ELR (cell line): ENCODE results near the gene MAFF.
A peak's percentile ranks its signal among the peaks of the same experiment; 100 is the strongest.
"Not testable (repeated sequence)": the region's sequence is repeated elsewhere in the genome, so short reads cannot be mapped to it uniquely, and the experiment has no call there.

Experiments used
- DNase-seq: peaks from one replicate; pipeline ENCODE4 v3.0.0-alpha.2; 2015; ENCODE audit warnings: low read depth

The MAFF gene

GRCh38 chr22:38177571-38177925, 24.2 kb upstream of the MAFF start:
- DNase-seq, result not testable (repeated sequence)

DNA sequence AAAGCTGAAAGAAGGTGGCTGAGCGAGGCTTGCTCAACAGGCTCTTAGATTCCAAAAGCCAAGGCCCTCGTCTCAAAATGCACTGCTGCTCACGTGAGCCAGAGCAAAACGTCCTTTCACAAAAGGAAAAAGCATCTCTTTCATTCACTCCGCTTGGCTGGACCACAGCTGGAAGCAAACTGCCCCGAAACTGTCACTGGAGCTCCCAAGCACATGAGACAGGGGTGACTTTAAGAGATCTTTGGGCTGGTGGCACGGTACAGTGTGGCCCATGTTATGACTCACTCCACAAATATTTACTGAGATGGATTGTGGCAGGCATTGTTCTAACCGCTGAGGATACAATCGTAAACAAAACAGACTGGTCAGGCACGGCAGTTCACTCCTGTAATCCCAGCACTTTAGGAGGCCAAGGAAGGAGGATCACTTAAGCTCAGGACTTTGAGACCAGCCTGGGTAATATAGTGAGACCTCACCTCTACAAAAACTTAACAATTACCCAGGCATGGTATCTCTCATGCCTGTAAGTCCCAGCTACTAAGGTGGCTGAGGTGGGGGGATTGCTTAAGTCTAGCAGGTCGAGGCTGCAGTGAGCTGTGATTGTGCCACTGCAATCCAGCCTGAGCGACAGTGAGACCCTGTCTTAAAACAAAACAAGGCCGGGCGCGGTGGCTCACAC, 23.7 kb upstream of the MAFF start:
- DNase-seq, result peak; percentile 94

- not testable (repeated sequence) for DNase-seq
Measured at GRCh38 chr22:38178605-38178937, 23.2 kb upstream of the MAFF start.

DNA sequence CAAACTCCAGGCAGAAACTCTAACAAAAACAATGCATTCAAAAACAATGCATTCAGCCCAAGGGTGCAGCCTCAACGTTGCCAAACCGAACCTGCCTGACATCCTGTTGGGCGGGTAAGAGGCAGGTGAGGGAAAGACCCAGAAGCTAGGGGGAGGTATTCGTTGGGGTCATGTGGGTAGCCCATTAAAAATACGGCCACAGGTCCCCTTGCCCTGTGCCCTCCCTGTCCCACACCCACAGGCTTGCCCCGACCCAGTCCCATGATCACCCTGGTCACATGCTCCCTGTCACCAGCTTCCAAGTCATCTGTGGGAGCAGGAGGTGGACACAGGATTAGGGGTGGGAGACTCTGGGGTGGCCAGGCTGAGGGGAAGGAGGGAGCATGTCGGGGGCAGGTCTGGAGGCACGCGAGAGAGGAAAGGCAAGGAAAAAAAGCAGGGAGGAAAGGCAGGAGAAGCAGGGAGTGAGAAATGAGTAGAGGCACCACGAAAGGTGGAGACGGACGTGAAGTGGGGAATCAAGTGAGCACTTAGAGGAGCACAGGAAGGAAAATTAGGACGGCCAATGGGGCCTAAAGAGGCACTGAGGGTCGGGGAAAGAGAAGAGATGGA, 20.8 kb upstream of the MAFF start:
- DNase-seq, result peak; percentile 21

DNA sequence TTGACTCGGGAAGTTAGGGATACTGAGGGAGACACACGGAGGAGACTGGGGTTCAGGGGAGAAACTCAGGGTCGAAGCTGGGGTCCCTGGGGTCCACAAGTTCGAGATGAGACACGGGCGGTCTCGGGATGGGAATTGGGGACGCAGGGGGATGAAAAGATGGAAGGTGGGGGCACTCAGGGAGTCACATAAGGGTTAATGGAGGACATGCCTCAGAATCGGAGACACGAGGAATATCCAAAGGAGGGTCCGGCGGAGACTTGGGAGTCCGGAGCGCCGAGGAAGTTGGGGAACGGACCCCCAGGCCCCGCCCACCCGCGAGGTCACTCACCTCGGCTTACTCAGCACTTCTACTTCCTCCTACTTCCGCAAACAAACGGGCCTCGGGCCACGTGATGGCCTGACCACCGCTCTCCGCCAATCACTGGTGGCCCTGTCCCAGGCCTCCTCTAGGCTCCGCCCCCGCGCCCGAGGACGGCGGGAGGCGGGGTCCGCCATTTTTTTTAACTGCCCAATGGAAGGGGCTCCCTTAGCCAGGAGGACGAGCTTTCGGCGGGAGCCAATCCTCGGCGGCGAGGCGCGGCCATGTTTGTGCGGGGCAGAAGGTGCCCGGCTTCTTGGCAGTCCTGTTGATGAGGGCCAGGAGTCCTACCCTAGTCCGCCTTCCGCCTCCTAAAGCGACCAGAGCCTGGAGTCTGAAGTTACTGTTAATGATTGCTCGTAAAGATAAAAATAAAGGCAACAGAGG, 20.2 kb upstream of the MAFF start, which contains the start of gene PLA2G6:
PLA2G6 (minus strand) TSS at position 378 of the 748 bp plus-strand sequence. CDS start 12,404 bp downstream, outside the sequence.
- DNase-seq, result peak; percentile 99

DNA sequence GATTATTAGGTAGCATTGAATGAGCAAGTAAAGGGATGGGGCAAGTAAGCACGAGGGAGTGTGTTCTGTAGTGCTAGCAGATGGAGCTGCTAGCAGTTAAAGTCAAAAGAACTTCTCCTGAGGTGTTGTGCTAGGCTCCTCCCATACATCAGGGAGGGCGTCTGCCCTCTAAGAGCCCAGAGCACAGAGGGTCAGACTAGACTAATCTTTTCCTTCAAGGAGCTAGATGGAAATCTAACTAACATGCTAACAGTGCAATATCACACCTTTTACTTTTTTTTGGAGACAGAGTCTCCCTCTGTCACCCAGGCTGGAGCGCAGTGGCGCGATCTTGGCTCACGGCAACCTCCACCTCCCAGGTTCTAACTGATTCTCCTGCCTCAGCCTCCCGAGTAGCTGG, 17.0 kb upstream of the MAFF start:
- DNase-seq, result no peak

GRCh38 chr22:38186429-38186828, 15.4 kb upstream of the MAFF start:
- DNase-seq, result no peak

DNA sequence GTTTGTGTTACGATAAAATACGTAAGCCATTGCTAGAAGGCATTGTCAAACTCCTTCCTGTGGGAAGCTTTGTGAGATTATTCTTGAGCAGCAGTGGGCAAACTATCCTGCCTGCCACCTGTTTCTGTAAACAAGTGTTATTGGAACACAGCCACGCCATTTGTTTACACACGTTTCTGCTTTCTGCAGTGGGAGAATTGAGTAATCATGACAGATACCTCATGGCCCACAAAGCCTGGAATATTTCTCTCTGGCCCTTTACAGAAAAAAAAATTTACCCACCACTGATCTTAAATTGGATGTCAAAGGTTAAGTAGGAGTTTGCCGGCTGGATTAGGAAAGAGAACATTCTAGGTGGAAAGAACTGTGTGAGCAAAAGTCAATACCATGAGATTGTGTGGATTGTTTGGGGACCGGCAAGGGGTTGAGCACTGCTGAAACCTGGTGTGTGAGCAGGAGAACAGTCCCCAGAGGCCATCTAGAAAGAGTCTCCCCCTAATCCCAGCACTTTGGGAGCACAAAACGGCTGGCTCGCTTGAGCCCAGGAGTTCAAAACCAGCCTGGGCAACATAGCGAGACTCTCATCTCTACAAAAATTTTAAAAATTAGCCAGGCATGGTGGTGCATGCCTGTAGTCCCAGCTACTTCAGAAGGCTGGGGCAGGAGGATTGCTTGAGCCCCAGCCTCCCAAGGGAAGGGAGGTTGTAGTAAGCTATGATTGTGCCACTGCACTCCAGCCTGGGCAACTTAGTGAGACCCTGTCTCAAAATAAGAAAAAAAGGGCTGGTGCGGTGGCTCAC, 14.2 kb upstream of the MAFF start:
- peak; percentile 43 for DNase-seq

GRCh38 chr22:38189104-38189503, 12.7 kb upstream of the MAFF start:
- DNase-seq, result no peak

- DNase-seq, result no peak
Measured at GRCh38 chr22:38190581-38190980, 11.2 kb upstream of the MAFF start.

DNA sequence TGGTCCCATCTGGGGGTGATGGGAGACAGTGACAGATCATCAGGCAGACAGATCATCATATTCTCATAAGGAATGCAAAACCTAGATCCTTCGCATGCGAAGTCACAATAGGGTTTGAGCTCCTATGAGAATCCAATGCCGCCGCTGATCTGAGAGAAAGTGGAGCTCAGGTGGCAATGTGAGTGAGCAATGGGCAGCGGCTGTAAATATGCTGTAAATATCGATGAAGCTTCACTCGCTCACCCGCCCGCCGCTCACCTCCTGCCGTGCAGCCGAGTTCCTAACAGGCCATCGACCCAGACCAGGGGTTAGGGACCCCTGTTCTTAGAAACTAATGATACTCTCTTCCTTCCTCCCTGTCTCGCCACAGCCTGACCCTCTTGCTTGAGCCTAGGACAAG, 10.7 kb upstream of the MAFF start:
- no peak for DNase-seq

DNA sequence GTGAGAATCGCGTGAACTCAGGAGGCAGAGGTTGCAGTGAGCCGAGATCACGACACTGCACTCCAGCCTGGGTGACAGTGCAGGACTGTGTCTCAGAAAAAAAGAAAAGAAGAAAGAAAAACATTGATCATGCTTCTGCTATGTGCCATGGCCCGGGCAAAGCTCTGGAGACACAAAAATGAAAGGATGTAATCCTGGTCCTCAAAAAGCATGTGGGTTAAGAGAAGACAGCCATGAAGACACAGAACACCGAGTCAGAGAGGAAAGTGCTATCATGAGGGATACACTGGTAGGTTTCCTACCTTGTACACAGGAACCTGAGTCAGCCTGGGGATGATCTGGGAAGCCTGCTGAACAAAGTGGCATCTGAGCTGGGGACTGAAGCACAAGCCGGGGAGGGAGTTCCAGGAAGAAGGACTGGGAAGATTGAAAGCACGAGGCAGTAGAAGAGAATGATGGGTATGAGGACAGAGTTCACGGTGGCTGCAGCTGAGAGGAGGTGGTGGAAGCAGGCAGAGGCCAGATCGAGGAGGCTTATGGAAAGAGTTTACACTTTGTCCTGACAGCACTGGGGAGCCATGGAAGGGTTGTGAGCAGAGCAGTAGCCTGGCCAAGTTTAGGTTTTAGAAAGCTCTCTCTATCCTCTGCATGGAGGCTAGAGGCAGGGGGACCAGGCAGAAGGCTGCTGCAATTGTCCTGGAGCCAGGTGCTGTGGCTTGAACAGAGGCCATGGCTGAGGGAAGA, 9.9 kb upstream of the MAFF start:
- DNase-seq, result no peak

DNA sequence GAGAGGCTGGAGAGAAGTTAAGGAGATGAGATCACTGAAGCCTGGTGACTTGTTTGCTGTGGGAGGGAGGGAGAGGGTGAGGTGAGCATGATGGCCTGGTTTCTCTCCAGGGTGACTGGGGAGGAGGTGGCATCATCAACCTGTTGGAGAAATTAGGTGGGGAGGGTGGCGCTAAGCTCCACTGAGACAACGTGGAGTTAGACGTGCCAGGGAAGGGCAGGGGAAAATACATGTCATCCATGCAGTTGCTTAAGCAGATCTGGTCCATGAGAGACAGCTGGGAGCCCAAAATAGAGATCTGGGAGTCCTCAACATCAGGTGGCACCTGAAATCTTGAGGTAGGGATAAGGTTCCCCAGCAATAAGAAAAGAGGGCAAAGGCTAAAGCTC, 9.3 kb upstream of the MAFF start:
- no peak for DNase-seq

- DNase-seq, result no peak
Measured at GRCh38 chr22:38193580-38193979, 8.2 kb upstream of the MAFF start.

GRCh38 chr22:38196791-38197419, 4.9 kb upstream of the MAFF start:
- peak; percentile 33 for DNase-seq

DNA sequence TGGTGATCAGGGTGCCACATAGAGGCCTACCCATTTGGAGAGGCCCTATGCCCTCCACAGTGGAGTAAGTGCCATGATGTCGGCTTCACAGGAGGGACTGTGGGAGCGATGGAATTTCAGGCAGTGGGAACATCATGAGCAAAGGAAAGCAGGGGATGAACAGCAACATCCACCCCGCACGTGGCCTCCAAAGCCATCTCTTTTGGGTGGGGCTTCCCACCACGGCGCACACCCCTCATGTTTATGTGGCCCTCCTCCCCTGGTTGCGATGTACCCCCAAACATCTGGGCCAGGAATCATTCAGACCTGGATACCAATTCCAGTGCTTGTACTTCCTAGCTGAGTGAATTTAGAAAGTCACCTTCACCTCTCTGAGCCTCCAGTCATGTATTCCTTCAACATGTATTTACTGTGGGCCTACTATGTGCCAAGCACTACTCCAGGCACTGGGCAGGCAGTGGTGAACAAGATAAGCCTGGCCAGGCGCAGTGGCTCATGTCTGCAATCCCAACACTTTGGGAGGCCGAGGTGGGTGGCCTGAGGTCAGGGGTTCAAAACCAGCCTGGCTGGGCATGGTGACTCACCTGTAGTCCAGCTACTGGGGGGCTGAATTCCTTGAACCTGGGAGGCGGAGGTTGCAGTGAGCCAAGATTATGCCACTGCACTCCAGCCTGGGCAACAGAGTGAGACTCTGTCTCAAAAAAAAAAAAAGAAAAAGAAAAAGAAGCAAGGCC, 1.8 kb upstream of the MAFF start:
- DNase-seq, result no peak

DNA sequence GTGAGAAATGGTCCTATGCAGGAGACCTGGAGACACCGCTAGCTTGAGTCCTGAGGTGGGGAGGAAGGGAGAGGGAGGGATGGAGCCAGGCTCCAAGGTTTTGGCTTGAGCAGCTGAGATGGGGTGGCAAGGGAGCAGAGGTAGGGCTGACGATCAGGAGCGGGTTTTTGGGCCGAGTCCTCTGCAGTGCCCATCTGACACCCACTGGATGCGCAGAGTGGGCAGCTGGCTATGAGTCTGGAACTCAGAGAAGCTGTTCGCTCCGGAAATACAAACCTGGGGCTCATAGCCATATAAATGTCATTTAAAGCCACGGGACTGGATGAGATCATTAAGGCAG, 453 bp upstream of the MAFF start:
- no peak for DNase-seq

GRCh38 chr22:38202437-38203089, 769 bp downstream of the MAFF start:
- peak; percentile 88 for DNase-seq

DNA sequence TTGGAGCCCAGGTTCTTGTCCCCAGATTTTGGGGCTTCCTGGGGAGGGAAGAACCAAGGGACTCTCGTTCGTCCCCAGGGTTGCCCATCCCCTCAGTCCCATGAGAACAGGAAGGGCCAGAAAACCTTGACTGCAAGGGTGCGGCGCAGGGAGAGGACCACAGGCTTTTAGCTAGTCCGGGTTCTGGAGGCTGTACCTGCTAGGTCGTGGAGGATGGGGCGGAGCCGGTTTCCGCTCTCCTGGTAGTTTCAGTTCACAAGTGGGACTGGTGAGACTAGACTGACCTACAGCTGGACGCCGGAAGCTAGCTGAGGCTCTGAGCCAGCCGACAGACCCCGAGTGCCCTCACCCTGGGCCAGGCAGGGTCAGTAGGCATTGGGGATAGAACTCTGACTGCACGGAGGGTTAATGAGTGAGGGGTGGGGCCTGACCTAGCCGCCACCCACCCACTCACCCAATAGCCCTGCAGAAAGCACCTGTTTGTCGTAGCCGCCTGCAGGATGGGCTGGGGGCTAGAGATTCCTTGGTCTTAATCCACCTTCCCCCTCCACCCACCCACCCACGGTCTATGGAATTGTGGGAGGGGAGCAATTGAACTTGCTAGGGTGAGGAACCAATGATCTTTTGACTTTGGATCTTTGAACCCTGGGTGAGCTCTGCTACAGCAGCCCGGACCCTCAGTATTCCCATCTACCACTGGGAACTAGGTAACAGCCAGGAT, 1.5 kb downstream of the MAFF start:
- peak; percentile 73 for DNase-seq
